GM12892 (cell line): ENCODE data around the gene ATP2B2.

ENCODE experiments used
- DNase-seq: peaks from one replicate; pipeline ENCODE4 v3.0.0; 2011; ENCODE audit not compliant: insufficient read length
- FAIRE-seq: peaks from 2 replicates; lab custom pipeline; 2011; peaks lifted over from hg19 to GRCh38; lab: Jason Lieb, UNC
- POLR2A ChIP-seq: IDR thresholded peaks from 2 replicates; pipeline ENCODE4 v1.6.1; 2011; ENCODE audit warnings: low read depth, low read length, control low read depth
- POLR2AphosphoS5 ChIP-seq: IDR thresholded peaks from 2 replicates; pipeline ENCODE4 v1.6.1; 2011; ENCODE audit warnings: low read depth, low read length, control low read depth
- TAF1 ChIP-seq: IDR thresholded peaks from 2 replicates; pipeline ENCODE4 v1.6.1; 2011; ENCODE audit warnings: low read depth, mild to moderate bottlenecking, control low read depth, low read length, borderline replicate concordance

The ATP2B2 gene

DNA sequence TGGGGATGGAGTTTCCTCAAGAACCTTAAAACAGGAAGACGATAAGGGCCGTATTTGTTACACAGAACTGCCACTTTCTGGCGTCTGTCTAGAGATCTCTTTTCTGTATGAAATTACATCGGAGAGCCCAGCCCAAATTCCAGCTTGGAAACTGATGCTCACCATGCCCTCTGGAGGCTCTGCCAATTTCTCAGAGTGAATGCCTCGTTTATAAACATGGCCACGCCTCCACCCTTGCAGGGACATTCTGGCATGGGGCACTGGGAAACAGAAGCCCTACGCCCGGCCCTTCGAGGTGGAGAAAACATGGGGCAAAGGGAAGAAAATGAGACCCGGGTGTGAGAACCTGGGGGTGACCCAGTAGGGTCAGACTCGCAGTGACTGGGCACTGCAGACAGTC lies 131.1 kb downstream of the ATP2B2 start:
- TF ChIP-seq TAF1 (no peak), POLR2A (no peak), POLR2AphosphoS5 (no peak)
- FAIRE-seq (no peak), DNase-seq (no peak)

DNA sequence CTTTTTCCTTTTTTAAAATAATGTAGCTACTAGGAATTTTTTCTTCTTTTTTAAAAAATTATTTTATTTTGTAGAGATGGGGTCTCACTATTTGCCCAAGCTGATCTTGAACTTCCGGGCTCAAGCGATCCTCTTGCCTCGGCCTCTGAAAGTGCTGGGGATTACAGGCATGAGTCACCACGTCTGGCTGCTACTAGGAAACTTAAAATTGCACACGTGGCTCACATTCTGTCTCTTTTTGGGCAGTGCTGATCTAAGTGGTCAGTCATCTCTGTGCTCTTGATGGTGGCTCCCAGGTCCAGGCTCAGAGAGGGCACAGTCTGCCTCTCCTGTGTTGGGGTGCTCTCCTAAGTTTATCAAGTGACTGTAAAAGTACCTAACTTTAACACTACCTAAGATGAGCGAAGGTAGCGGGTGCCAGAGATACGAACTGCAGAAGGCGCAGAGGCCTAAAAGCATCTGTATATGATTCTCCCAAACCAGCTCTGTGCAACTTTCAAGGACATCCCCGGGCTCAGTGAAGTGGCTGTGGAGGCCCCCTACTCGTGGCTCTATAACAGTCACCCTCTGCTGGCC lies 131.6 kb downstream of the ATP2B2 start:
- FAIRE-seq (no peak), DNase-seq (no peak)
- no peak for TF ChIP-seq POLR2A
- TF ChIP-seq POLR2AphosphoS5: no peak
- no peak for TF ChIP-seq TAF1

DNA sequence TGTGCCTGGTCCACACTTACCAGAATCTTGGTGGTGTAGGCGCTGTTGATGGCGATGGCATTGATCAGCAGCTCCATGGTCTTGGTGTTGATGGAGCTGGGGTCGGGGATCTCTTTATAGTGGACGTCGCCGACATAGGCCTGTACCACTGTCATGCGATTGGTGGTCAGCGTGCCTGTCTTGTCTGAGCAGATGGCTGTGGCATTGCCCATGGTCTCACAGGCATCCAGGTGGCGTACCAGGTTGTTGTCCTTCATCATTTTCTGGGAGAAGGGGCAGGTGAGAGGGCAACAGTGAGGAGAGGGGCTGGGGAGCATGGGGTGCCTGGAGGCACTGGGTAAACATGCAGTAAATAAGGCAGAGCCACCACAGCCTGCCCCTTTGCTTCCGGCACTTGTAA lies 133.6 kb downstream of the ATP2B2 start:
- TF ChIP-seq TAF1: no peak
- no peak for TF ChIP-seq POLR2A
- no peak for TF ChIP-seq POLR2AphosphoS5
- FAIRE-seq: no peak

DNA sequence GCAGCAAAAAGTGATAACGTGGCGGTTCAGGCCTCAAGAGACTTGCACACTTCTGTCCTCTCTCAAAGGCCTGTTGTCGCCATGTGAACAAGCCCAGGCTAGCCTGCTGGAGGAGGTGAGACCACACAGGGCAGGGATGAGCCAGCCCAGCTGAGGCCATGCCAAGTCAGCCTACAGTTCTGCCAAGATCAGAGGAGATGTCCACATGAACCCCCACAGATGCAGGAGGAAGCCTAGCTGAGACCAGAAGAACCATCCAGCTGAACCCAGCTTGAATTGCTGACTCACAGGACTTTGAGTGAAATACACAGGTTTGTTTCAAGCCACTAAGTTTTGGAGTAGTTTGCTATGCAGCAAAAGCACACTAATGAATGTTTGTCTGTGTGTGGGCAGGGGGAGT lies 134.2 kb downstream of the ATP2B2 start:
- DNase-seq: no peak
- no peak for FAIRE-seq
- TF ChIP-seq TAF1: no peak
- TF ChIP-seq POLR2A: no peak
- no peak for TF ChIP-seq POLR2AphosphoS5

More for the DNA sequence above, 133.6 kb downstream of the ATP2B2 start:
- DNase-seq: no peak

DNA sequence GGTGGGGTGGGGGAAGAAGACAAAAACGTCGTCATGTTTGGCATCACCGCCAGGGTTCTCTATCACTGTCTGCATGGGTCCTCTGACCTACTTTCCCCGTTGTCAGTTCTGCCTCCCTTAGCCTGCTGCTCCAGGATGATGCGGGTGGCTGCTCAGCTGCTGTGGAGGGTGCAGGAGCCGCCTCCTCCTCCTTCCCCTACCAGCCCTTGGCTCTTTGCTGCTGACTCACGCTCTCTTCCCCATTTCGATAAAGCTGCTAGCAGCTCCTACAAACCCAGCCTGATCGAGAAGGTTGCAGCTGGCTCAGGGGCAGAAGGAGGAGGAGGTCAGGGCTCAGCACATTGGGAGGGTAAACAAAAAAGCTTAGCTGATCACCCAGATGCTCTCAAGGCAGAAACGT lies 135.0 kb downstream of the ATP2B2 start:
- TF ChIP-seq TAF1 (no peak), POLR2A (no peak), POLR2AphosphoS5 (no peak)
- FAIRE-seq (peak; percentile 5), DNase-seq (no peak)

DNA sequence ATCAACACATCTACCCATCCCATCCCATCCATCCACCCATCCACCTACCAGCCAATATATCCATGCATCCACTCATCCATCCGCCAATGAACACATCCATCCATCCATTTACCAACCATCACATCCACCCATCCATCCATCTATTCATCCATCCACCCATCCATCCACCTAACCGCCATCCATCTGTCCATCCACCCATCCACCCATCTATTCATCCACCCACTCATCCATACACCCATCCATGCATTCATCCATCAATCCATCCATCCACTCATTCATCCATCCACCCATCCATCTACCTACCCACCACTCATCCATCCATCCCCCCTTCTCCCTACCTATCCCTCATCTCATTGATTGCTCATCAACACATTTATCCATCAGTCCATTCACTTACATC lies 136.9 kb downstream of the ATP2B2 start:
- FAIRE-seq: no peak
- TF ChIP-seq POLR2A (no peak), POLR2AphosphoS5 (no peak), TAF1 (no peak)

DNA sequence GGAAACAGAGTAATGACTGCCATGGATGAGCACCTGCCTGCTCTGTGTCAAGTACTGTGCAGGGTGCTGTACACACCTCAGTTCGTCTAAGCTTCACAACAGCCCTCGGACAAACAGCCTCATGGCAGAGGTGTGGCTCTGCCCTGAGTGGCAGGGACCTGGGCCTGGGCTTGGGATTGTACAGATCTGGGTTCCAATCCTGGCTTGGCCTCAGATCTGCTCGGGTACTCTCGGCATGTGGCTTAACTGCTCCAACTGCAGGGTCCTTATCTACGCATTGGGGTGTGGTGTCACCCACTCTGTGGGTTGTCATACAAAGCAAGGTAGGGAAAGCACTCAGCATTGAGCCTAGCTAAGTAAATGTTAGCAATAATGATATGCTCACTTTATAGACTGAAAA lies 137.9 kb downstream of the ATP2B2 start:
- DNase-seq: no peak
- TF ChIP-seq TAF1: no peak
- no peak for TF ChIP-seq POLR2AphosphoS5
- TF ChIP-seq POLR2A: no peak
- no peak for FAIRE-seq

More for the DNA sequence above, 136.9 kb downstream of the ATP2B2 start:
- DNase-seq: no peak

DNA sequence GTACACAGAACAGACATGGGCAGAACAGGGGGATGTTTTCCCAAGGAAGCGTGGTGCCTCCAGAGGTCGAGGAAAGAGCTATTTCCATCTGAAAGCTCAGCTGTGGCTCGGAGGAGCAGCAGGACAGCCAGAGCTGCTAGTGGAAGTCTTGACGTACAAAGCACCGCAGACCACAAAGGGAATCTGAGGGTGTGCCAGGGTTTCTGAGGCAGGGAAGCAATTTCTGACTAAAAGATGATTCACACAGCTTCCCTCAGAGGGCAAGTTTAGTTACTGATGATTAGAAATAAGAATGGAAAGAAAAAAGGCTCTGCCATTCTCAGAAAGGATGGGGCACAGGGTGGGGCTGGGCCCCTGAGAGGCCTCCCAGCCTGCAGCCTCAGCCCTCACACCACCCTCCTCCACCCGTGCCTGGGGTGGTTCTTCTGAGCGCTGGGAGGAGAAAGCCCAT lies 138.7 kb downstream of the ATP2B2 start:
- DNase-seq (no peak), FAIRE-seq (no peak)
- TF ChIP-seq POLR2A: no peak
- TF ChIP-seq POLR2AphosphoS5: no peak
- TF ChIP-seq TAF1: no peak

DNA sequence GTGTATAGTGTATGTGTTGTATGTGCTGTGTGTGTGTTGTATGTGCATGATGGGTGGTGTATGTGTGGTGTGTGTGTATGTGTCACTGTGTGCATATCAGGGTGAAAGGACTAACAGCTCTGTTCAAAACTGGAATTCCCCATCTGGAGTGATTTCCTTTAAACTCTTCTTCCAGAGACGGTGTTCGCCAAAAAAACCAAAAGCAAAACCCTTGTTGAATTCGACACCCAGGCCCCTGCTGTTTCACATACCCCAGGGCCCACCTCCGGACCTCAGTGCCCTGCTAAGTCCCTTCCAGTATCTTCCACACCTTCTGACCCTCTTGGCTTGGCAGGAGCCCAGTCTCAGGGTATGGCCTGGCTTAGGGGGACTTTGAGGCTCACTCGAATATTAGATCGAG lies 139.6 kb downstream of the ATP2B2 start:
- DNase-seq (no peak), FAIRE-seq (peak; percentile 14)
- no peak for TF ChIP-seq POLR2A
- TF ChIP-seq POLR2AphosphoS5: no peak
- no peak for TF ChIP-seq TAF1

DNA sequence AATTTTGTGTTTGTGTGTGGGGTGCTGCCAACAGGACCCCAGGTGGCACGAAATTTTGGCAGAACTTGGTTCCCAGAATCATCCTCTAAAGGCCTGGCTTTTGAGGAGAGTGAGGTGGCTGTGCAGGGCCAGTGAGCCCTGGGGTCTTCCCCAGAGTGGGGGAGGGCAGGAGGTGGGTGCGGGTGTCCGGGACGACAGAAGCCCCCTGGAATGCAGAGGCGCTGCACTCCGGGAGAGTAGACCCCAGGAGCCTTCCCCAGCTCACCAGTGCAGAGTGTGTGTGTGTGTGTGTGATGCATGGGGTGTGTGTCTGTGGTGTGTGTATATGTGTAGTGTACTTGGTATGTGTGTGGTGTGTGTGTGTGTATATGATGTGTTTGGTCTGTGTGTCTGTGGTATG lies 140.1 kb downstream of the ATP2B2 start:
- DNase-seq: no peak
- FAIRE-seq: no peak
- no peak for TF ChIP-seq TAF1
- TF ChIP-seq POLR2AphosphoS5: no peak

DNA sequence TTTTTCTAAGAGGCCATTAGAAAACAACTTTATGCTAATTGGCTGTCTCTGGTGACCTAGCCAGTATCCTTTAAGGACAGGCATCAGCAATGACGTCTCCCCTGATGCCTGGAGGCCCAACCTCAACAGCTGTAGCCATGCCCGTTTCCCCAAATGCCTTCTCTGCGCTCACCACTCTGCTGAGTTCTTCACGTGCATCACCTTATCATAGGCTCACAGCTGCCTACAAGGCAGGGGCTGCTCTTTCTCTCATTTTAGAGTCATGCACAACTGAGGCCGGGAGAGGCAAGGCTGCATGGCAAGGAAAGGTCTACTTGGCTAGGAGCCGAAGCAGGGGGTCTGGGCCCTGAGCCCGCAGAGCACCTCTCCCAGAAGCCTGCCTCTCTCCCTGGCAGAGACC lies 140.6 kb downstream of the ATP2B2 start:
- FAIRE-seq (no peak), DNase-seq (no peak)
- TF ChIP-seq POLR2AphosphoS5 (no peak), TAF1 (no peak), POLR2A (no peak)

DNA sequence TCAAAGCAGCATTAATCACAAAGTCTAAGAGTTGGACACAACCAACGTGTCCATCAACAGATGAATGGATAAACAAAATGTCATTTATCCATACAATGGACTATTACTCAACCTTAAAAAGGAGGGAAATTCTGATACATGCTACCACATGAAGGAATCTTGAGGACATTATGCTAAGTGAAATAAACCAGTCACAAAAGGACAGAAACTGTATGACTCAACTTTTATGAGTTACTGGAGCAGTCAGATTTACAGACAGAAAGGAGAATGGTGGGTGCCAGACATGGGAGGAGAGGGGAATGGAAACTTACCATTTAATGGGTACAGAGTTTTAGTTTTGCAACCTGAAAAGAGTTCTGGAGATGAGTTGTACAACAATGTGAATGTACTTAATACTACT lies 141.5 kb downstream of the ATP2B2 start:
- FAIRE-seq (no peak), DNase-seq (no peak)
- TF ChIP-seq POLR2AphosphoS5 (no peak), TAF1 (no peak), POLR2A (no peak)

DNA sequence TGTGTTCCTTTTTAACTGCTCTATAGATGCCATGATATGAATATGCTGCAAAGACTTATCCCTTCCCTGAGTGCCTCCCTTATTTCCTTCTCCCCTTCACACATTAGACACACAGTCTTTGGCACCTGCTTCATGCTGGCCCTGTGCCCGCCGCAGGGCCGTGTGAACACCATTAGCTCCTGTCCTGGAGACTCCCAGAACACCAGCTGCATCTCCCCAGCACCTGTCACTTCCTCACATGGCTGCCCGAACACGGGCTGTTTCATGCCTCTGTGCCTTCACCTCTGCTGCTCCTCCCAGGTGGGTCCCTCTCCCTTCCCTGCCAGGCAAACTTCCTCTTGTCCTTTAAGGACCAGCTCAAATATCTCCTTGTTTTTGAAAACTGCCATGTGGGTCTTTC lies 144.0 kb downstream of the ATP2B2 start:
- FAIRE-seq (no peak), DNase-seq (no peak)
- TF ChIP-seq POLR2AphosphoS5 (no peak), TAF1 (no peak), POLR2A (no peak)
